Bronchial epithelial cell (primary cell): ENCODE results near the gene GIGYF2. TPM values are rescaled to one million over a fixed set of nuclear protein-coding genes. Genes with fewer than 3 reads are reported as not detected.

Experiments
- DNase-seq: peaks from one replicate; pipeline ENCODE4 v3.0.0-alpha.2; 2010; ENCODE audit warnings: low read depth
- FAIRE-seq: peaks from 2 replicates; lab custom pipeline; 2011; peaks lifted over from hg19 to GRCh38; lab: Jason Lieb, UNC
- H3K27me3 ChIP-seq: 2 replicates; pipeline ENCODE4 v1.5.1; 2011; ENCODE audit warnings: low read length; ENCODE audit not compliant: control insufficient read depth, insufficient read depth
- H3K36me3 ChIP-seq: 2 replicates; pipeline ENCODE4 v1.5.1; 2011; ENCODE audit warnings: low read length; ENCODE audit not compliant: control insufficient read depth, insufficient read depth
- H3K4me3 ChIP-seq: 2 replicates; pipeline ENCODE4 v1.5.1; 2011; ENCODE audit warnings: mild to moderate bottlenecking, low read depth, low read length, control low read depth
- CTCF ChIP-seq: IDR thresholded peaks from 2 replicates; pipeline ENCODE4 v1.5.1; 2011; ENCODE audit warnings: mild to moderate bottlenecking, moderate library complexity, low read length, control low read depth, inconsistent platforms; ENCODE audit not compliant: insufficient read depth, severe bottlenecking
- total RNA-seq: library from RNA; depleted of rRNA; stranded (reverse); fragments of >200 nt; gene quantifications from 2 replicates; pipeline ENCODE4 v1.2.1, GENCODE V29; 2014

The GIGYF2 gene
- total RNA-seq, 1 donor from 2014 or later = 44.0 TPM

- FAIRE-seq (peak; percentile 43), DNase-seq (no peak)
- no peaks in the 10 kb centered on the region for H3K27me3 ChIP-seq
- H3K36me3 ChIP-seq = peaks cover 2% of the 10 kb centered on the region
- TF ChIP-seq CTCF = no peak
- no peak overlapping the region for H3K4me3 ChIP-seq
Observed at GRCh38 chr2:232859385-232859916, 162.3 kb downstream of the GIGYF2 start.

GRCh38 chr2:232860593-232861241, 163.6 kb downstream of the GIGYF2 start:
- peak; percentile 7 for FAIRE-seq
- Histone ChIP-seq H3K4me3 (no peak overlapping the region), H3K27me3 (no peaks in the 10 kb centered on the region), H3K36me3 (peaks cover 2% of the 10 kb centered on the region)
- TF ChIP-seq CTCF = no peak
- DNase-seq = peak; percentile 43

- Histone ChIP-seq H3K27me3 (no peaks in the 10 kb centered on the region), H3K4me3 (no peak overlapping the region), H3K36me3 (peaks cover 2% of the 10 kb centered on the region)
- no peak for DNase-seq
- no peak for TF ChIP-seq CTCF
- no peak for FAIRE-seq
Observed at GRCh38 chr2:232861353-232861752, 164.2 kb downstream of the GIGYF2 start.

- Histone ChIP-seq H3K27me3 (no peaks in the 10 kb centered on the region), H3K36me3 (no peaks in the 10 kb centered on the region), H3K4me3 (no peak overlapping the region)
- FAIRE-seq (no peak), DNase-seq (no peak)
- no peak for TF ChIP-seq CTCF
Observed at GRCh38 chr2:232863996-232864395, 166.9 kb downstream of the GIGYF2 start.

- H3K4me3 ChIP-seq = no peak overlapping the region
- no peak for FAIRE-seq
- no peak for TF ChIP-seq CTCF
- no peaks in the 10 kb centered on the region for H3K36me3 ChIP-seq
- no peaks in the 10 kb centered on the region for H3K27me3 ChIP-seq
- DNase-seq = no peak
Observed at GRCh38 chr2:232865165-232865564, 168.0 kb downstream of the GIGYF2 start.
